H1 (cell line): Measurements from ENCODE around the gene ROBO4. TPM values are rescaled to one million over a fixed set of nuclear protein-coding genes. Genes with fewer than 3 reads are reported as not detected.

ENCODE experiments used
- CTCF ChIA-PET: fragments of 300-600 bp; sonication (Branson Sonifier 250); formaldehyde crosslinking; loops from one replicate; lab custom pipeline; 2021; ENCODE audit not compliant: partially characterized antibody; lab: Charles Lee
- POLR2A ChIA-PET: fragments of 300-600 bp; sonication (Branson Sonifier 250); formaldehyde crosslinking; loops from one replicate; lab custom pipeline; 2021; ENCODE audit warnings: inconsistent platforms; ENCODE audit not compliant: partially characterized antibody; lab: Charles Lee
- DNase-seq, 2 experiments: peaks; one replicate each; pipeline versions ENCODE4 v3.0.0 to v3.0.0-alpha.2; 2010 to 2022; ENCODE audit warnings: low spot score in 2 of 2, low read depth in 1 of 2, mixed read lengths in 1 of 2
- FAIRE-seq: peaks from 2 replicates; lab custom pipeline; 2011; peaks lifted over from hg19 to GRCh38; lab: Jason Lieb, UNC
- H2AFZ ChIP-seq: 2 replicates; pipeline ENCODE4 v1.8.1; 2012; ENCODE audit warnings: low read length, inconsistent platforms
- H2AK5ac ChIP-seq: 2 replicates; pipeline ENCODE4 v1.6.1; 2013; ENCODE audit warnings: low read depth, low read length
- H2BK120ac ChIP-seq: replicated peaks from 2 replicates; pipeline ENCODE3; 2013; ENCODE audit warnings: low read depth, low read length, inconsistent platforms
- H2BK12ac ChIP-seq: 2 replicates; pipeline ENCODE4 v1.6.1; 2013; ENCODE audit warnings: low read depth, low read length
- H2BK15ac ChIP-seq: 2 replicates; pipeline ENCODE4 v1.6.1; 2013; ENCODE audit warnings: low read length
- H2BK20ac ChIP-seq: 2 replicates; pipeline ENCODE4 v1.6.1; 2013; ENCODE audit warnings: low read length
- H2BK5ac ChIP-seq: 2 replicates; pipeline ENCODE4 v1.6.1; 2013; ENCODE audit warnings: low read depth, low read length
- H3K14ac ChIP-seq: 2 replicates; pipeline ENCODE4 v1.6.1; 2013; ENCODE audit warnings: inconsistent platforms; ENCODE audit not compliant: insufficient read length
- H3K18ac ChIP-seq: 2 replicates; pipeline ENCODE4 v1.6.1; 2013; ENCODE audit warnings: low read length; ENCODE audit errors: extremely low read depth
- H3K23ac ChIP-seq: 2 replicates; pipeline ENCODE4 v1.6.1; 2013; ENCODE audit warnings: inconsistent platforms; ENCODE audit not compliant: insufficient read length
- H3K23me2 ChIP-seq: 2 replicates; pipeline ENCODE4 v1.6.1; 2013; ENCODE audit warnings: low read depth, low read length
- H3K27ac ChIP-seq: 2 replicates; pipeline ENCODE4 v1.6.1; 2011; ENCODE audit warnings: low read depth, low read length, inconsistent platforms
- H3K27me3 ChIP-seq, 4 experiments: replicated peaks in 1 of 4; 1 replicate in 1 of 4; 2 replicates in 3 of 4; pipeline versions ENCODE4 v1.6.1 to v1.8.1; 2011 to 2013; ENCODE audit warnings: low read length in 3 of 4, mild to moderate bottlenecking in 3 of 4, inconsistent platforms in 2 of 4, mixed read lengths in 2 of 4, moderate library complexity in 1 of 4; ENCODE audit not compliant: control insufficient read depth in 3 of 4, insufficient read depth in 3 of 4; ENCODE audit errors: extremely low read depth in 1 of 4
- H3K36me3 ChIP-seq, 4 experiments: 2 replicates each; pipeline versions ENCODE4 v1.6.1 to v1.8.1; 2011 to 2013; ENCODE audit warnings: mild to moderate bottlenecking in 4 of 4, low read length in 3 of 4, moderate library complexity in 2 of 4, control low read depth in 1 of 4, inconsistent platforms in 1 of 4; ENCODE audit not compliant: insufficient read depth in 4 of 4, control insufficient read depth in 2 of 4
- H3K4ac ChIP-seq: replicated peaks from 2 replicates; pipeline ENCODE3; 2013; ENCODE audit warnings: low read length, low read depth, mixed read lengths, inconsistent platforms; ENCODE audit not compliant: insufficient read length
- H3K4me1 ChIP-seq, 4 experiments: replicated peaks in 1 of 4; 1 replicate in 1 of 4; 2 replicates in 3 of 4; pipeline versions ENCODE4 v1.6.1 to v1.8.1; 2011 to 2013; ENCODE audit warnings: low read length in 3 of 4, inconsistent platforms in 2 of 4, mixed read lengths in 1 of 4; ENCODE audit not compliant: insufficient read depth in 4 of 4, control insufficient read depth in 3 of 4
- H3K4me2 ChIP-seq, 2 experiments: 2 replicates each; pipeline versions ENCODE4 v1.6.1 to v1.8.1; 2011 to 2013; ENCODE audit warnings: low read depth in 2 of 2, low read length in 2 of 2, control low read depth in 1 of 2, inconsistent platforms in 1 of 2, mild to moderate bottlenecking in 1 of 2; ENCODE audit not compliant: insufficient read depth in 1 of 2
- H3K4me3 ChIP-seq, 4 experiments: fragments of 200-600, 300-600 bp in 1 of 4; sonication (generic), shearing (Covaris generic), sonication (Bioruptor Twin) in 1 of 4; 2 replicates each; pipeline versions ENCODE4 v1.5.1 to v1.8.1; 2011 to 2016; ENCODE audit warnings: low read length in 4 of 4, low read depth in 3 of 4, control low read depth in 2 of 4, inconsistent platforms in 2 of 4, mild to moderate bottlenecking in 2 of 4, mixed read lengths in 1 of 4, moderate library complexity in 1 of 4; ENCODE audit not compliant: insufficient read depth in 2 of 4; ENCODE audit errors: extremely low read depth in 1 of 4
- H3K56ac ChIP-seq: replicated peaks from 2 replicates; pipeline ENCODE3; 2013; ENCODE audit warnings: low read depth, mild to moderate bottlenecking, mixed read lengths, low read length, inconsistent platforms; ENCODE audit not compliant: insufficient read length
- H3K79me1 ChIP-seq: 2 replicates; pipeline ENCODE4 v1.6.1; 2013; ENCODE audit warnings: low read depth, low read length, control low read depth
- H3K79me2 ChIP-seq, 2 experiments: 2 replicates each; pipeline versions ENCODE4 v1.6.1 to v1.8.1; 2012 to 2013; ENCODE audit warnings: low read length in 2 of 2, mild to moderate bottlenecking in 2 of 2, inconsistent platforms in 1 of 2; ENCODE audit not compliant: insufficient read depth in 2 of 2, control insufficient read depth in 1 of 2
- H3K9ac ChIP-seq, 4 experiments: replicated peaks in 1 of 4; 1 replicate in 1 of 4; 2 replicates in 3 of 4; pipeline versions ENCODE4 v1.6.1 to v1.8.1; 2011 to 2013; ENCODE audit warnings: low read depth in 3 of 4, low read length in 3 of 4, control low read depth in 2 of 4, mild to moderate bottlenecking in 2 of 4, moderate library complexity in 2 of 4, inconsistent platforms in 1 of 4; ENCODE audit errors: extremely low read depth in 1 of 4
- H3K9me3 ChIP-seq, 2 experiments: 2 replicates each; pipeline versions ENCODE4 v1.6.1 to v1.8.1; 2012 to 2013; ENCODE audit warnings: mild to moderate bottlenecking in 2 of 2, moderate library complexity in 2 of 2, control low read depth in 1 of 2, inconsistent platforms in 1 of 2, low read depth in 1 of 2, low read length in 1 of 2, mixed read lengths in 1 of 2; ENCODE audit not compliant: insufficient read depth in 2 of 2
- H4K20me1 ChIP-seq, 2 experiments: replicated peaks in 1 of 2; 2 replicates each; pipeline versions ENCODE3 to v1.8.1; 2011 to 2013; ENCODE audit warnings: inconsistent platforms in 2 of 2, low read length in 2 of 2, mild to moderate bottlenecking in 1 of 2; ENCODE audit not compliant: insufficient read depth in 2 of 2, control insufficient read depth in 1 of 2
- H4K5ac ChIP-seq: 2 replicates; pipeline ENCODE4 v1.6.1; 2013; ENCODE audit warnings: low read length, low read depth, mixed read lengths, inconsistent platforms; ENCODE audit not compliant: insufficient read length
- H4K8ac ChIP-seq: 2 replicates; pipeline ENCODE4 v1.8.0; 2013; ENCODE audit warnings: mild to moderate bottlenecking, moderate library complexity, low read length, inconsistent platforms; ENCODE audit not compliant: insufficient read depth; ENCODE audit errors: extremely low read depth
- H4K91ac ChIP-seq: replicated peaks from 2 replicates; pipeline ENCODE3; 2013; ENCODE audit warnings: low read length, mixed read lengths, inconsistent platforms; ENCODE audit not compliant: insufficient read length
- ASH2L ChIP-seq: fragments of 200-600, 300-600 bp; sonication (generic); IDR thresholded peaks from one replicate; pipeline ENCODE4 v1.7.1; 2017; ENCODE audit warnings: low read length
- SIN3A ChIP-seq, 2 experiments: IDR thresholded peaks in 1 of 2; conservative IDR thresholded peaks in 1 of 2; 2 replicates each; pipeline ENCODE4 v1.6.1; 2011 to 2012; ENCODE audit warnings: low read length in 2 of 2, improper control_type of control experiment in 1 of 2, low read depth in 1 of 2, mild to moderate bottlenecking in 1 of 2
- WGBS, 2 experiments: shearing (Covaris generic) in 1 of 2; methylation state at CpG; one replicate each; pipeline versions ENCODE4 v1.1.6 to v1.1.7; 2013 to 2015; ENCODE audit warnings: low lambda C conversion rate in 2 of 2, mixed read lengths in 2 of 2, inconsistent platforms in 1 of 2, low coverage in 1 of 2, missing lambda C conversion rate in 1 of 2; ENCODE audit not compliant: insufficient replicate concordance in 2 of 2, insufficient coverage in 1 of 2, insufficient read length in 1 of 2; ENCODE audit errors: extremely low coverage in 1 of 2, missing lambda C conversion rate in 1 of 2; 5-methylcytosine and 5-hydroxymethylcytosine counted together
- polyA plus RNA-seq, 7 experiments: library from polyadenylated mRNA; depleted of rRNA in 3 of 7; stranded (reverse) in 5 of 7; unstranded in 2 of 7; fragments of >200 nt in 5 of 7; fragments of 200-250 nt in 2 of 7; gene quantifications; 1 replicate in 5 of 7; 2 replicates in 1 of 7; 4 replicates in 1 of 7; pipeline versions ENCODE4 v1.2.1 to v1.2.3, GENCODE V29; 2011 to 2013; ENCODE audit warnings: missing spikeins in 2 of 7, mixed read lengths in 2 of 7
- total RNA-seq: library from RNA; stranded (reverse); fragmentation: NEBNext Ultra II Directional; extraction: Animal tissue kit (Norgen Biotek cat#: 25700); gene quantifications from 2 replicates; pipeline ENCODE4 v1.2.1, GENCODE V29; 2021

The ROBO4 gene
- total and polyA plus RNA-seq, 2 of the 8 experiments (the other 6 are each of a cell fraction or from before 2014, with no cell fraction given): 0.03 TPM; not detected in 1

DNA sequence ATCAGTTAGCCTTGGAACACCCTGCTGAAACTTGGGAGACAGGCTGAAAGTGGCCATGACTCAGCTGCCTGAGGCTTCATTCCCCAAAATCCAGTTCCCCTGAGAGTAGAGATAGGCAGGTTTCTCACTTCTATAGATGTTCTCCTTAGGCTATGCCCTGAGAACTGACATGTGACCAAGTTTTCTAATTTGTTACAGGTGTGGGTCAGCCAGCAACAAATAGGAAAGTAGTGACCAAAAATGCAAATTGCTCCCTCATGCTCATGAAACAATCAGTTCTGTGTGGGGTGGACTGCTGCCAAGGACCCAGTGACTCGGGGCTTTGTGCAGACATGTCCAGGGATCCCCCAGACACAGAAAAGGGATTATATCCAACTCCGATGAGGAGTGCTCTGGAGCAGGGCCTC is 49.1 kb upstream of the ROBO4 start:
- 0 out of 7 replicates have a peak, but pooled peaks cover 0 to 3% (median 0%) of the 10 kb centered on the region in 4 experiments for H3K27me3 ChIP-seq
- no peak overlapping the region for H2BK20ac ChIP-seq
- H2BK5ac ChIP-seq: no peak overlapping the region
- H2AK5ac ChIP-seq: no peak overlapping the region
- no peak overlapping the region for H3K4me3 ChIP-seq
- 83% methylated on average over 2 of the region's 2 CpGs; no CpG with 5 or more reads in 1 of the 2 experiments for WGBS, 2 experiments
- H3K4me1 ChIP-seq: no peaks in the 10 kb centered on the region
- no peaks in the 10 kb centered on the region for H3K79me1 ChIP-seq
- H2BK12ac ChIP-seq: no peak overlapping the region
- H3K23me2 ChIP-seq: peaks cover 2% of the 10 kb centered on the region; the same call in 1 of the 2 replicates
- H3K9ac ChIP-seq: no peak overlapping the region
- H3K18ac ChIP-seq: no peak overlapping the region
- H3K79me2 ChIP-seq: no peaks in the 10 kb centered on the region
- ChIA-PET CTCF (no interaction called here), POLR2A (no interaction called here)
- H2AFZ ChIP-seq: no peak overlapping the region
- H3K23ac ChIP-seq: no peak overlapping the region
- H3K14ac ChIP-seq: no peak overlapping the region
- no peak overlapping the region for H3K4ac ChIP-seq
- H4K91ac ChIP-seq: no peak overlapping the region
- no peak overlapping the region for H4K8ac ChIP-seq
- H2BK120ac ChIP-seq: no peak overlapping the region
- no peak for DNase-seq
- H3K36me3 ChIP-seq: no peaks in the 10 kb centered on the region
- H3K56ac ChIP-seq: no peak overlapping the region
- no peak overlapping the region for H2BK15ac ChIP-seq
- no peak for FAIRE-seq
- H3K27ac ChIP-seq: no peak overlapping the region
- no peaks in the 10 kb centered on the region for H3K9me3 ChIP-seq
- no peak overlapping the region for H4K5ac ChIP-seq
- H3K4me2 ChIP-seq: no peak overlapping the region
- no peaks in the 10 kb centered on the region for H4K20me1 ChIP-seq
- TF ChIP-seq ASH2L (no peak), SIN3A (conservative IDR thresholded peaks at IDR 0.05 in 1 of 2, IDR thresholded peaks at IDR 0.05 in 1 of 2; ENCODE audit: low read depth in 1 of 2, low read length in 2 of 2) (no peak)
